Activated CD4-positive, CD25-positive, alpha-beta regulatory T cell treated with anti-CD3 and anti-CD28 coated beads, Interleukin-2, amount 50 U/mL, for 72 hours (primary cell): ENCODE measurements around the gene CXXC1.
A peak's percentile ranks its signal among the peaks of the same experiment; 100 is the strongest.
"Not testable (repeated sequence)": the region's sequence is repeated elsewhere in the genome, so short reads cannot be mapped to it uniquely, and the experiment has no call there.

ENCODE experiments used
- DNase-seq: peaks from one replicate; pipeline ENCODE4 v3.0.0; 2021

The CXXC1 gene

GRCh38 chr18:50287441-50288347 is at the start of gene CXXC1:
Gene CXXC1 (minus strand): TSS chr18:50287692. CDS start chr18:50287589, 103 bp downstream.
- peak; percentile 89 for DNase-seq

GRCh38 chr18:50334546-50335152 is 47.2 kb upstream of the CXXC1 start:
- no peak for DNase-seq

- DNase-seq: no peak
These were observed 44.2 kb upstream of the CXXC1 start for GRCh38 chr18:50331691-50332090.

- DNase-seq: no peak
These were observed 42.7 kb upstream of the CXXC1 start for GRCh38 chr18:50330176-50330575.

GRCh38 chr18:50327983-50328382 is 40.5 kb upstream of the CXXC1 start:
- no peak for DNase-seq

GRCh38 chr18:50320719-50321118 is 33.2 kb upstream of the CXXC1 start:
- DNase-seq: no peak

GRCh38 chr18:50315100-50315871 is 27.8 kb upstream of the CXXC1 start:
- DNase-seq: no peak

GRCh38 chr18:50313873-50314460 is 26.5 kb upstream of the CXXC1 start:
- no peak for DNase-seq

- DNase-seq: no peak
These were observed 25.6 kb upstream of the CXXC1 start for GRCh38 chr18:50313031-50313607.

- DNase-seq: no peak
These were observed 25.0 kb upstream of the CXXC1 start for GRCh38 chr18:50312296-50313030.

GRCh38 chr18:50311650-50312049 is 24.2 kb upstream of the CXXC1 start:
- DNase-seq: no peak

GRCh38 chr18:50310080-50310479 is 22.6 kb upstream of the CXXC1 start:
- DNase-seq: no peak

- DNase-seq: not testable (repeated sequence)
These were observed 21.4 kb upstream of the CXXC1 start for GRCh38 chr18:50308851-50309250.

GRCh38 chr18:50307738-50308470 is 20.4 kb upstream of the CXXC1 start:
- peak; percentile 85 for DNase-seq

- no peak for DNase-seq
These were observed 19.9 kb upstream of the CXXC1 start for GRCh38 chr18:50307400-50307737.

- no peak for DNase-seq
These were observed 19.5 kb upstream of the CXXC1 start for GRCh38 chr18:50306944-50307343.

GRCh38 chr18:50301074-50301473 is 13.6 kb upstream of the CXXC1 start:
- no peak for DNase-seq

- DNase-seq: no peak
These were observed 12.3 kb upstream of the CXXC1 start for GRCh38 chr18:50299626-50300388.

- no peak for DNase-seq
These were observed 11.2 kb upstream of the CXXC1 start for GRCh38 chr18:50298443-50299284.
